Duodenal mucosa (tissue), 2 donors: ENCODE measurements around the gene RPL27.
"Not testable (repeated sequence)": the region's sequence is repeated elsewhere in the genome, so short reads cannot be mapped to it uniquely, and the experiment has no call there.

Experiments used
- H3K27ac ChIP-seq: one replicate; pipeline ENCODE4 v1.7.0; 2013; ENCODE audit warnings: low read depth, low read length
- H3K27me3 ChIP-seq, 2 donors: one replicate each; pipeline ENCODE4 v1.7.0; 2013; ENCODE audit warnings: low read length in 2 of 2, control low read depth in 1 of 2; ENCODE audit not compliant: insufficient read depth in 2 of 2, control insufficient read depth in 1 of 2
- H3K36me3 ChIP-seq, 2 donors: one replicate each; pipeline ENCODE4 v1.7.0; 2013; ENCODE audit warnings: low read length in 2 of 2, control low read depth in 1 of 2; ENCODE audit not compliant: insufficient read depth in 2 of 2, control insufficient read depth in 1 of 2
- H3K4me1 ChIP-seq, 2 donors: one replicate each; pipeline ENCODE4 v1.7.0; 2013; ENCODE audit warnings: low read length in 2 of 2, control low read depth in 1 of 2; ENCODE audit not compliant: insufficient read depth in 2 of 2, control insufficient read depth in 1 of 2
- H3K4me3 ChIP-seq, 2 donors: one replicate each; pipeline ENCODE4 v1.7.0; 2013; ENCODE audit warnings: low read length in 2 of 2, low read depth in 1 of 2
- H3K9ac ChIP-seq, 2 donors: one replicate each; pipeline ENCODE4 v1.7.0; 2013; ENCODE audit warnings: low read length in 2 of 2, low read depth in 1 of 2
- H3K9me3 ChIP-seq, 2 donors: one replicate each; pipeline ENCODE4 v1.7.0; 2013; ENCODE audit warnings: low read length in 2 of 2, control low read depth in 1 of 2; ENCODE audit not compliant: control insufficient read depth in 1 of 2

RPL27 gene

DNA sequence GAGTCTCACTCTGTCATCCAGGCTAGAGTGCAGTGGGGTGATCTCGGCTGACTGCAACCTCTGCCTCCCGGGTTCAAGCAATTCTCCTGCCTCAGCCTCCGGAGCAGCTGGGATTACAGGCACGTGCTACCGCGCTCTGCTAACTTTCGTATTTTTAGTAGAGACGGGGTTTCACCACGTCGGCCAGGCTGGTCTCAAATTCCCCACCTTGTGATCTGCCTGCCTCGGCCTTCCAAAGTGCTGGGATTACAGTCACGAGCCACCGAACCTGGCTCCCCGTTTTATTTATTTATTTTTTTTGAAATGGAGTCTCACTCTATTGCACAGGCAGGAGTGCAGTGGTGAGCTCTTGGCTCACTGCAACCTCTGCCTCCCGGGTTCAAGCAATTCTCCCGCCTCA, 22.5 kb upstream of the RPL27 start:
- H3K4me3 ChIP-seq, H3K36me3 ChIP-seq, H3K27ac ChIP-seq, H3K9me3 ChIP-seq, H3K27me3 ChIP-seq, H3K9ac ChIP-seq: not testable (repeated sequence)
- H3K4me1 ChIP-seq: peaks cover 12 to 13% of the 10 kb centered on the region in 2 donors

DNA sequence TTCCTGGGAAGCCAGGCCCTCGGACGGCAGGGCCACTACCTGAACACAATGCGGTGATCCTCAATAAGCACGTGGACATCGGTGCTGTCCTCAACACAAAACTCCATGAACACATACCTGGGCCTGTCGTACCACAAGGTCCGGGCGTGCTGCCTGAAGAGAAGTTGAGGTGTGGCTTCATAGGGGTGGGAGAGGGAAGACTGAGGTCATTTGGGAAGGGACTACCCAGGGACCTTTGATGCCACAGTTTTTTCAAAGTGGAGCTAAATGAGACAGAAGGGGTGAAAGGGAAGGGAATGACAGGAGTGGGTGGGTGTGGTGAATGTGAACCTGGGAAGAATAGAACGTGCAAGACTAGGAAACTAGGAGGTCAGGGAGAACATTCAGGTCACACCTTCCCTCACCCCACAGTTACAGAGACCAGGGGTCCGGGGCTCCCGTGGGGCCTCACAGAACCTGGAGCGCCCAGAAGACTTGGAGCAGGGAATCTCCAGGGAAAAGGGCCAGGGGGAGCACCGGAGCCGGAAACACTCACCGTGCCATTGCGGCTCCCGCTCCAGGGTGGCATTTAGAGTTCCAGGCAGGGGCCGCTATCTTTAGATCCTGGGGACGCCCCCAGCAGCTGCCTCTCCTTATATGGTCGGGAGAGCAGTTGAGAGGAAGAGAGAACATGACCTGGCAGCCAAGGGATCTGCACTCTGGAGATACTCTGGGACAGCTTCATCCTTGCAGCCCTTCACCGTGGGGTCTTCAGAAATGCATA, 18.5 kb upstream of the RPL27 start, which contains the start of gene PTGES3L:
PTGES3L (minus strand) TSS at position 570 of the 763 bp plus-strand sequence; CDS start at position 543, 27 bp downstream.
- no peaks in the 10 kb centered on the region for H3K27me3 ChIP-seq
- peak within 1 kb of the TSS; percentile 82 for H3K27ac ChIP-seq
- H3K36me3 ChIP-seq: no peaks in the 10 kb centered on the region
- no peaks in the 10 kb centered on the region for H3K9me3 ChIP-seq
- peaks cover 21 to 28% of the 10 kb centered on the region in 2 donors for H3K4me1 ChIP-seq
- H3K4me3 ChIP-seq: peak within 1 kb of the TSS; percentile 81 to 92
- H3K9ac ChIP-seq: peak within 1 kb of the TSS; percentile 85 to 98

DNA sequence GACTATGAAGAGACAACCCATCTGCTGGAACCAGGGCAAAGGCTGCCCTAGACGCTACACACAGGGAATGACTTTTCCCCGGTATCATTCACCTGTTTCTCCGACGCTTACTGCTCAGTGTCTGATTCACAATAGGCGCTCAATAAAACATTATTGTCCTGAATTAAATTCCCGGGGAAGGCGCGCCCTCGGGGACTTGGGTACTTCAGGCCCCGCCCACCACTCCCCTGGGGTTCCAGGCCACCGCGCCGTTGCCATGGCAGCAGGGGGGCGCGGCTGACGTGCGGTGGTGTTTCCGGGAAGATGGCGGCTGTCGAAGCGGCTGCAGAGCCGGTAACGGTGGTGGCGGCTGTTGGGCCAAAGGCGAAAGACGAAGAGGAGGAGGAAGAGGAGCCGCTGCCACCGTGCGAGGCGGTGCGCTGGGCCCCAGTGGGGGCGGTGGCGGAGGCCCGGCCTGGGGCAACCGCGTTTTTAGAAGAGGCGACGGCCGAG, 17.9 kb upstream of the RPL27 start, which contains the start of gene RUNDC1:
RUNDC1 (plus strand) TSS at position 292 of the 492 bp plus-strand sequence; CDS start at position 304, 12 bp downstream.
- peaks cover 21 to 28% of the 10 kb centered on the region in 2 donors for H3K4me1 ChIP-seq
- H3K27ac ChIP-seq: peak within 1 kb of the TSS; percentile 82
- H3K9me3 ChIP-seq: no peaks in the 10 kb centered on the region
- H3K9ac ChIP-seq: peak within 1 kb of the TSS; percentile 85 to 98
- H3K4me3 ChIP-seq: peak within 1 kb of the TSS; percentile 81 to 92
- no peaks in the 10 kb centered on the region for H3K27me3 ChIP-seq
- peaks cover 0 to 5% of the 10 kb centered on the region in 2 donors for H3K36me3 ChIP-seq

DNA sequence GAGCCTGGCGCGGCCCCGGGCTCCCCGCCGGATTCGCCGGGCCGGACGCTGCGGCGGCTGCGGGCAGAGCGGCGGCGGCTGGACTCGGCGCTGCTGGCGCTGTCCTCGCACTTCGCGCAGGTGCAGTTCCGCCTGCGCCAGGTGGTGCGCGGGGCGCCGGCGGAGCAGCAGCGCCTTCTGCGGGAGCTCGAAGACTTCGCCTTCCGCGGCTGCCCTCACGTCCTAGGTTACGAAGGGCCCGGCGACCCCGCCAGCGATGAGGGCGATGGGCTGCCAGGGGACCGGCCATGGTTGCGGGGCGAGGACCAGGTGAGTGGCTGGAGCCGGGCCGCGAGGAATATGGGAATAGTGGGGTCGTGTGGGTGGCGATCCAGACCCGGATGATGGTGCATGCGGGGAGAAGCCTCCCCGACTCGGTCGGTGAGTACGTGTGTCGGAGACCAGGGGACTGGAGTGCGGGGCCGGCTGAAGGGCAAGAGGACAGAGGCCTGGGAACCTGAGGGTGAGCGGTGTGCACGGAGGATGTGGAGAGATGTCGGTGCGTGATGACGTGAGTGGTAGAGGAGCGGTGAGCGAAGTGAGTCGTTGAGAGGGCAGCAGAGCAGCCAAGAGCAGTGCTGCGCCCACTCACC, 17.3 kb upstream of the RPL27 start:
- Histone ChIP-seq H3K9me3 (no peaks in the 10 kb centered on the region), H3K4me1 (peaks cover 21 to 28% of the 10 kb centered on the region in 2 donors), H3K9ac (peak overlapping the region; percentile 85 to 98), H3K4me3 (peak overlapping the region; percentile 81 to 92), H3K36me3 (peaks cover 0 to 8% of the 10 kb centered on the region in 2 donors), H3K27me3 (no peaks in the 10 kb centered on the region), H3K27ac (peak overlapping the region; percentile 82)

DNA sequence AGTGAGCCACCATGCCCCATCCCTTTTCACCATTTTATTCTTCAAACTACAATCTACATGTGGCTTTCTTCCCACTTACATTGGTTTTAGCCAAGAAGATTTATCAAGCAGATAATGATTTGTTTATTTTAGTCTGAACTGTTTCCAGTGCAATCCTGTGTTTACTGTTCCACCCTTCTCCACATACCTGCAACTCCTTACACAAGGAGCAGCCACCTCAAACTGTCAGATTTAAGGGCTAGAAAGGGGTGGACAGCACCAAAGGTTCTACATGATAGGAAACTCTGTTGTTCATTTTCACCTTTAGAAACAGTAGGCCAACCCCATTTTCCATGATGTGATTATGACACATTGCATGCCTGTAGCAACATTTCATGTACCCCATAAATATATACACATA, 16.0 kb upstream of the RPL27 start:
- Histone ChIP-seq H3K9me3 (no peaks in the 10 kb centered on the region), H3K9ac (no peak overlapping the region), H3K4me3 (no peak overlapping the region), H3K27ac (no peak overlapping the region), H3K27me3 (no peaks in the 10 kb centered on the region), H3K4me1 (peaks cover 21 to 28% of the 10 kb centered on the region in 2 donors), H3K36me3 (peaks cover 6 to 20% of the 10 kb centered on the region in 2 donors)

DNA sequence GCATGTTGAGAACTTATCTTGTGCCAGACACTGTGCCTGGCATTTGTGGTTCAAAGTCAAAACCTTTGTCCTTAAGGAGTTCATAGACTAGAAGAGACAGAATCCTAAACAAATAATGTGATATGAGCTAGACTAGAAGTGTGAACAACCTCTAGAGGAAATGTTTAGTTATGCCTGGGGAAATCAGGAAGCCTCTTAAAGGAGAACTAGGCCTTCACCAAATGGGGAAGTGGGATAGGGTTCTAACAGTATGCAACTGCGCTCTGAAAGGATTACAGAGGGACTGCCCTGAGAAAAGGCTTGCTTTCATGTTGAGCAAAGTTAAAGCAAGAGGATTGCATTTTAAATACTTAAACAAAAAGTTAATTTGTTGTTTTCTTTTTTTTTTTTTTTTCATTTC, 13.0 kb upstream of the RPL27 start:
- H3K36me3 ChIP-seq: peaks cover 17 to 50% of the 10 kb centered on the region in 2 donors
- H3K27me3 ChIP-seq: no peaks in the 10 kb centered on the region
- no peak overlapping the region for H3K27ac ChIP-seq
- H3K4me3 ChIP-seq: no peak overlapping the region
- H3K9me3 ChIP-seq: no peaks in the 10 kb centered on the region
- H3K9ac ChIP-seq: no peak overlapping the region
- H3K4me1 ChIP-seq: peaks cover 9 to 15% of the 10 kb centered on the region in 2 donors

DNA sequence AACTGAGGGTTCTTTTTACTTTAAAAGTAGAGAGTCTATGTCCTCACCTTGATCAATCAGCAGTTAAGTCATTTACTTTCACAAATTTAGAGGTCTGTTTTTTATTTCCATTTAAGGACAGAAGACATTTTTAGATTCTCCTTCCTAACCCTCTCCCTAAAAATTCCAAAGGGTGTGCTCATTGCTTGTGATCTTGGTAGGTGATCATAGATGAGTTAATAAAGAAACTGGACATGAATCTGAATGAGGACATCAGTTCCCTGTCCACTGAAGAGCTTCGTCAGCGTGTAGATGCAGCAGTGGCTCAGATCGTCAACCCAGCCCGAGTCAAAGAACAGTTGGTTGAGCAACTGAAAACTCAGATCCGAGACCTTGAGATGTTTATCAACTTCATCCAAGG, 9.1 kb upstream of the RPL27 start:
- H3K9ac ChIP-seq: no peak overlapping the region
- H3K27me3 ChIP-seq: no peaks in the 10 kb centered on the region
- no peak overlapping the region for H3K27ac ChIP-seq
- peaks cover 42 to 84% of the 10 kb centered on the region in 2 donors for H3K36me3 ChIP-seq
- no peak overlapping the region for H3K4me3 ChIP-seq
- no peaks in the 10 kb centered on the region for H3K4me1 ChIP-seq
- no peaks in the 10 kb centered on the region for H3K9me3 ChIP-seq

DNA sequence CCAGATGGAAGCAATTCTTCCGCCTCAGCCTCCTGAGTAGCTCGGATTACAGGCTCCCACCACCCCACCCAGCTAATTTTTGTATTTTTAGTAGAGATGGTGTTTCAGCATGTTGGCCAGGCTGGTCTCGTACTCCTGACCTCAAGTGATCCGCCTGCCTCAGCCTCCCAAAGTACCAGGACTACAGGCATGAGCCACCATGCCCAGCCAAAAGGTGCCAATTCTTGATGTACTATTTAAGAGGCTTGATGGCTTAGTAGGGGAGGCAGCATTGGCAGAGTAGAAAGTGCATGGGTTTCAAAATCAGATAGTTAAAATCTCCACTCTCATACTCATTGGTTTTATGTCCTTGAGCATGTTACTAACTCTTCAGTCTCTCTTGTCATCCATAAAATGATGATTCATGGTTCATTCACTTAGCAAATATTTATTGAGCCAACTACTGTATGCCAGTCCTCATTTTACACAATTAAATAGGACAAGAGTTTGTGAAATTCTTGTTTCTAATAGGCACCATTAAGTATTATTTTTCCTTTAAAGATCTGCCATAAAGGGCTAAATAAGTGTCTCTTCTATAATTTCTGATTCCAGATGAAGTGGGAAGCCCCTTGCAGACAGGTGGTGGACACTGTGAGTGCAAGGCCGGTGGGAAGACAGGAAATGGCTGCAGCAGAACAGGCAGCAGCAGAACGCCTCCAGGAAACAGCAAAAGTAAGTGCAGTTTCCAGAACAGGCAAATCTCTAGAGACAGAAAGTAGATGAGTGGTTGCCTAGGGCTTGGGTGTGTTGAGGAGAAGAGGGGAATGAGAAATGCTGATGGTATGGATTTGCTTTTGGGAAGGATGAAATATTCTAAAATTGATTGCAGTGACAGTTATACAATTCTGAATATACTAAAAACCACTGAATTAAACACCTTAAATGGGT, 8.2 kb upstream of the RPL27 start:
- Histone ChIP-seq H3K9ac (no peak overlapping the region), H3K36me3 (peaks cover 42 to 82% of the 10 kb centered on the region in 2 donors), H3K27me3 (no peaks in the 10 kb centered on the region), H3K27ac (no peak overlapping the region), H3K4me3 (no peak overlapping the region), H3K9me3 (no peaks in the 10 kb centered on the region), H3K4me1 (no peaks in the 10 kb centered on the region)

DNA sequence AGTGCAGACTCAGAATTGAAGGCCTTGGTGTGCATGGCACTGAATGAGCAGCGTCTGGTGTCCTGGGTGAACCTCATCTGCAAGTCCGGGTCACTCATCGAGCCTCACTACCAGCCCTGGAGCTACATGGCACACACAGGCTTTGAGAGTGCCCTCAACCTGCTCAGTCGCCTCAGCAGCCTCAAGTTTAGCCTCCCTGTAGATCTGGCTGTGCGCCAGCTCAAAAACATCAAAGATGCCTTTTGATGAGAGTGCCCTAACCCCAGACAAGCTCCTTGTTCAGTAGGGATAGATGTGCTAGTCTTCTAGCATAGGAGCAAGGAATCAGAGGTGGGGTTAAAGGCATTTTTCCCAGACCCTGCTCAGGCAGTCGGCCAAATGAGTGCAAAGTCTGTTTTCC, 6.7 kb upstream of the RPL27 start:
- no peaks in the 10 kb centered on the region for H3K27me3 ChIP-seq
- no peak overlapping the region for H3K9ac ChIP-seq
- no peak overlapping the region for H3K27ac ChIP-seq
- H3K9me3 ChIP-seq: no peaks in the 10 kb centered on the region
- H3K4me3 ChIP-seq: no peak overlapping the region
- H3K36me3 ChIP-seq: peaks cover 42 to 71% of the 10 kb centered on the region in 2 donors
- no peaks in the 10 kb centered on the region for H3K4me1 ChIP-seq
